ENCODE data around the gene RGS3.
A peak's percentile ranks its signal among the peaks of the same experiment; 100 is the strongest.
"Not testable (repeated sequence)": the region's sequence is repeated elsewhere in the genome, so short reads cannot be mapped to it uniquely, and the experiment has no call there.

Gene RGS3

DNA sequence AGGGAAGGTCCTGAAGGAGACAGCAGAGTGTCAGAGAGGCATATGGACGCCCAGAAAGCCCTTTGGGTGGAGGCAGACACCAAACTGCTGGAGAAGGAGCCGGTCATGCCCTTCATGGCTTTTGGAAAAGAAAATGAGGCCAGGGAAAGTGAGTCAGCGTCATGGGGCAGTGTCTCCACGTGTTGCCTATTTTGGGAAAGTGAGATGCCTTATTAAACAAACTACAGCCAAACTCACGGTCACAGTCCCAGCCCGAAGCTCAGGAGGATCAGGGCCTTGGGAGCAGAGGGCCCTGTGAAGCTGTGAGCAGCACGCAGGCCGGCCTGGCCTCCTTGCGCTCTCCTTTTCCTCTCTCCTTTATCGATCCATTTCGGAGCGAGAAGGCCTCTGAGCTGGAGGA, 25.0 kb downstream of the RGS3 start:
- peak; percentile 23 for DNase-seq (ENCODE audit: low read depth)

DNA sequence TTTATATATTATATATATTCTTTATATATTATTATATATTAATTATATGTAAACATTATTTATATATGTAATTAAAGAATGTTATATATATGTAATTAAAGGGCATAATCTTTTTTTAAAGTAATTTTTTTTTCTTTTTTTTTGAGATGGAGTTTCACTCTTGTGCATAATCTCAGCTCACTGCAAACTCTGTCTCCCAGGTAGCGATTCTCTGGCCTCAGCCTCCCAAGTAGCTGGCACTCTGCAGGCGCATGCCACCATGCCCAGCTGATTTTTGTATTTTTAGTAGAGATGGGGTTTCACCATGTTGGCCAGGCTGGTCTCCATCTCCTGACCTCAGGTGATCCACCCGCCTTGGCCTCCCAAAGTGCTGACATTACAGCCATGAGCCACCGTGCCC, 27.6 kb downstream of the RGS3 start:
- DNase-seq (ENCODE audit: low read depth) = not testable (repeated sequence)

DNA sequence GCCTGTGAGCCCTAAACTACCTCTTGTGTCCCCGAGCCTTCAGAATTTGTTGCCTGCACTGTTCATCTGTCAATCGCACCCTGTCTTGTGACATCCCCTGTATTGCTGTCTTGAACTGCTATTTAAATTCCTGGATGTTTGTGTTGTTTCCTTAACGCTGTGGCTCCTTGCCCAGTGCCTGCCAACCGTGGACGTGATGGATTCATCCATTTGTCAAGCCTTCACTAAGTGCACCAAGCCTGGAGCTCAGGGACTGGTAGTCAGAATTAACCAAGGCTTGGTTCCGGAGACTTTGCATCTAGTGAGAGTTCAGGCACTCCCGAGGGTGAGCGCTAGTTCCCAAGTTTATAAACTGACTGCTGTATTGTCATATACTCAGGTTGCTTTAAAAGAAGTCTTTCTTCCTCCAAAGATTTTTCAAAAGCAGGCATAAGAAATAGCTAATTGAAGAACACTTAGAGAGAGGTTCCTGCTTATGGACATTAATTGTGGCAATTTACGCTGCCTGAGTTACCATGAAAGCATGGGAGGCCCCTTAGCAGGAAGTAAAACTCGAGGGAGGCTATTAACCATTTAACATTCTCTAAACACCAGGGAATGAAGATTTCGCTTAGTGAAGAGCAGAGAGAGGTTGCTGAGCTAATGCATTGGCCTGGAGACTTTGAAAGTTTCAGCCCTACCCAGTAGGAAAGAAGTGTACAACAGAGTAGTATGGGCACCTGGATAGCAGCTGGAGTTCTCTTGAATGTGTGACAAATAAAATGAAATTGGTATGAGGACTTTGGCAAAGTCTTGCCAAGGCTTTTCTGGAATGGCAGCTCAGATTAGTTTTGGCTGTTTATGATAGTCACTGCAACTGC, 29.0 kb downstream of the RGS3 start:
- no peak for DNase-seq (ENCODE audit: low read depth)

DNA sequence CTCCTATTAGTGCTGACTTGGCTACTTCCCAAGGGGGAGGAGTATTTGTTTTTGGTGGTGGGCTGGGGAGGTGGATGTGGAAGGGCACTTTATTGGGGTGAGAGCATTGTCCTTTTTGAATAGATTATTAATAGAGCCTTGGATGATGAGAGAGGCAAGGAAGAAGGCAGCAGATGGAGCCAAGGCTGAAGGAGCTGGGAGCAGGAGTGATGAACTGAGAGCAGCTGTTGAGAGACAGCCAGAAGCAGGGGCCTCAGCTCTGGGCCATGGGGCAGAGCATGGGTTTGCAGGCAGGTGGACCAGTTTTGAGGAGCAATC, 29.6 kb downstream of the RGS3 start:
- no peak for DNase-seq (ENCODE audit: low read depth)

DNA sequence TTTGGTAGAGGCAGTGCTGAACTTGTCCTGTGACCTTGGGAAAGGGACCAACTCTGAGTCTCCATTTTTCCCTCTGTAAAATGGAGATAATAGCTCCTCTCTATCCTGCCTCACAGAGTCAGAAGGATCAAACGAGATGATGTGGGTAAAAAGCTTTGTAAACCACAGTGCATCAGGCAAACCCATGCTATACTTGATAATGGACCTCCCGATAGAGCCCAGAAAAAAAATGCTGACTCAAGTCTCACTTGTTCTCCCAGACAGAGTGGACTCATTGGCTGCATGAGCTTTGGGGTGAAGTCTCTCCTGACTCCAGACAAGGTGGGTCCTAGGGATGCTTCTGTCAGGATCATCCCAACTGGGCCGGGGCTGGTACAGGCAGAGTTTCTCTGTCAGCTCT, 32.0 kb downstream of the RGS3 start:
- DNase-seq (ENCODE audit: low read depth) = no peak

DNA sequence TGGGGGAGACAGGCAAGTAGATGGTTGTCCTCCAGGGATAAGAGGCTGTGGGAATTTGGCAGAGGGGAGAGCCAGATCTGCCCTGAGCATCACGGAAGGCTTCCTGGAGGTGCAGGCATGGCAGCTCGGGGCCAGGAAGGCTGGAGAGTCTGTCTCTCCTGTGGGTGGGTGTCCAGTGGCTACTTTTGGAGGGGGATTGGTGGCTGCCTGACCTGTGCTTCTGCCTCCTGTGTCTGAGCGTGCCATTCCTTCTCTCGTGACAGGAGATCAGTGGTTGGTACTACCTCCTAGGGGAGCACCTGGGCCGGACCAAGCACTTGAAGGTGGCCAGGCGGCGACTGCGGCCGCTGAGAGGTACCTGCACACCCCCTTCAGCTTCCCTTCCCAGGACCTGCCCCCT, 33.5 kb downstream of the RGS3 start:
- no peak for DNase-seq (ENCODE audit: low read depth)

DNA sequence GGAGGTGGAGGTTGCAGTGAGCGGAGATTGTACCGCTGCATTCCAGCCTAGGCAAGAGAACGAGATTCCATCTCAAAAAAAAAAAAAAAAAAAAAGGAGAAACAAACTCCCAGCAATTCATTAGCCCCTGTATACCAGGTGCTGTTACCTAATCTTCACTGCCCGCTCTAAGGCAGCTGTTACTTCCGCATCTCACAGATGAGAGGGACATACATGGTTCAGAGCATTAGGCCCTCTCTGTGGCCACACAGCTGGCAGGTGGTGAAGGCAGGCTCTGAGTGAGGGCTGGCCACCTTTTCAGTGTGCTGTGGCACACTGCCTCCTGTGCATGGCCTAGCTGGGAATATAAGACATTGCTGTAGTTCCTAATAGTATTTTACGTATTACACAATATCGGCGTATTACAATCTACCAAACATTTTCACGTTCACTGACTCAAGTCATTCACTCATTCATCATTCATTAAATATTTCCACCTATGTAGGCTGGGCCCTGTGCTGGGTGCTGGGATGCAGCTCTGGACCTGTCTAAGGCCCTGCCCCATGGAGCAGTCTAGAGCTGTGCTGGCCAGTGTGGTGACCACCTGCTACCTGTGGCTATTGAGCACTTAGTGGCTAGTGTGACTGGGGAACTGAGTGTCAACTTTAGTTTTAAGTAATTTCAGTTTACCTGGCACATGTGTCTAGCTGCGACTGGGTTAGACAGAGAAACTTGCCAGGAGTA, 35.8 kb downstream of the RGS3 start:
- no peak for DNase-seq (ENCODE audit: low read depth)

DNA sequence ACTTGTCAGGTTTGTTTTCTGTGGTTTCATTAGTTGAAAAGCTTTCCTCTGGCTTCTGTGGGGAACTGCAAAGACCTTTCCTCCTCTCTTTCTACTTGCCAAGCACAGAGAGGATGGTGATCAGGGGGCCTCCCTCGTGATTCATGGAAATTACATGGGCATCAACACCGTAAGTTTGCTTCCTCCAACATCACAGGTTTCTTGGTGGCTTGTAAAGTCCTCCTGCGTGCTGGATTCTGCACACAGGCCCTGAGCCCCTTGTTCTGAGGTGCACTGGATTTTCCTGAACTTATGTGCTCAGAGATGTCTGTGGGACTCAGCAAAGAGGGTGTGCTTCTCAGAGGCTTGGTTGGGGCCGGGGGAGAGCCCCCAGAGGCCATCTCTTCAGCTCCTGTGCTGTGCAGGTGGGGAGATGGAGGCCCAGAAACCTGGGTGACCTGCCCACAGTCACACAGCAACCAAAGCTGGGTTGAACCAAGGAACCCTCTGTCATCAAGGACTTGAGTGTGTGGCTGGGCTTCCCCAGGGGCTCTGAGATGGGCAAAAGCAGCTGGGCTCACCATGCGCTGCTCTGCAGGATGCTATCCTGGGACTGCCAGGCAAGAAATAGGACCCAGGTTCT, 36.5 kb downstream of the RGS3 start:
- no peak for DNase-seq (ENCODE audit: low read depth)

DNA sequence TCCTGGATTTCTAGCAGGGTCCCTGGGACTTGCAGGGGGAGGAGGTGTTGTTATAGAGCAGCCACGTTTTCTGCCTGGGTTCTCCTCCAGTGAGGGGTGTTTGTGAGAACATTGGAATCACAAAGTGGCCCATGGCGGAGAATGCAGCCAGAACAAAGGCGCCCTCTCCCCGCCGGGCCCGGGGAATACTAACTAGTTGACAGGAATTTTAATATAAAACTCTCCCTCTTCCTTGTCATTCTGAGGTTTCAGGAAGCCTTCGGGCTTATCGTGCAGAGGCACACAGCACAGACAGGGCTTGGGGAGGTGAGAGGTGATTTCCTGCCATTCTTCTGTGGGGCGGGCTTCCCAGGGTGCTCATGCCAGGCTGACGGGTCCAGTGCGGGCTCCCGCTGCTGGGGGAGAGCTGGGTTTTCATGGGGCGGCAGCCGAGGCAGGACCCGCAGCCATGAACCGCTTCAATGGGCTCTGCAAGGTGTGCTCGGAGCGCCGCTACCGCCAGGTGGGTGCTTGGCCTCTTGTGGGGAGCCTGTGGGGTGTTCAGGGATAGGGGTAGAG, 37.7 kb downstream of the RGS3 start:
- no peak for DNase-seq (ENCODE audit: low read depth)

DNA sequence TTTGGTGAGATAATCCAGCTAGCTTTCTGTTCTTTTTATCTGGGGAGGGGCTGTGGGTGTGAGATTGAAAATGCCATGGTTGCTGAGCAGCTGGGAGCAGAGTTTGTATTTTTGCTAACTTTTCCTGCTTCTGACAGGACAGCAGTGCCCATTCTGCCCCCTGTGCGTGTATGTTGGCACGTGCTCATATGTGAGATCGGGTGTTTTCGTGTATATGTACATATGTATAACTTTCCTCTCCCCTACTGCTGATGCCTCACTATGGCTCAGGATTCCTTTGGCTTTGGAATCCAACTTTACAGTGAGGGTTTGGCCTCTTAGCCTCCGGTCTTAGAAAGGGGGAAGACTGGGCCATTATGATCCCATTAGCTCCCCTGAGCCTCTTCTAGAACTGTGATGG, 38.3 kb downstream of the RGS3 start:
- DNase-seq (ENCODE audit: low read depth) = no peak

DNA sequence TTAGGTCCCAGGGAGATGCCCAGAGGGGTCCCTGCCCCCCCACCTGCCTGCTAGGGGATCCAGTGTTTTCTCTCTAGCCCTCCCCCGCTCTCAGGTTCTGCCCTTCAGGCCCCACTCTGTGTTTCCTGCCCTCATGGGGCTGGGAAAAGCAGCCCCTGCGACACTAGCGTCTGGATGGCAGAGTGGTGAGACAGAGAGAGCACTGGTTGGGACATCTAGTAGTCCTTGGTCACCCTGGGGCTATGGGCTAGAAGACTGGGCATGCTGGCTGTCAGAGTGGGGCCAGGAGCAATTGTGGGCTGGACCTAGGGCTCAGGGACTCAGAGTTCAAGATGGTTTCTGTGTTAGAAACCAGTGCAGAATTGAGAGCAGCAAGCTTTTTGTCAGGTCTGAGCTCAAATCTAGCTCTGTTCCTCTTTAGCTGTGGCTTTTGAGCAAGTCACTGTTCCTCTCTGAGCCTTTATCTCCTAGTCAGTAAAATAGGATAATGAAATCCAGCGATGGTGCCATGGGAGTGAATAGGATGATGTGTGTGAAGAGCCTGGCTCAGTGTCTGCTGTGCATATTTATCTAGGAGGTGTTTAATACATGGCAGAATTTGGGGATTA, 39.0 kb downstream of the RGS3 start:
- DNase-seq (ENCODE audit: low read depth) = no peak

DNA sequence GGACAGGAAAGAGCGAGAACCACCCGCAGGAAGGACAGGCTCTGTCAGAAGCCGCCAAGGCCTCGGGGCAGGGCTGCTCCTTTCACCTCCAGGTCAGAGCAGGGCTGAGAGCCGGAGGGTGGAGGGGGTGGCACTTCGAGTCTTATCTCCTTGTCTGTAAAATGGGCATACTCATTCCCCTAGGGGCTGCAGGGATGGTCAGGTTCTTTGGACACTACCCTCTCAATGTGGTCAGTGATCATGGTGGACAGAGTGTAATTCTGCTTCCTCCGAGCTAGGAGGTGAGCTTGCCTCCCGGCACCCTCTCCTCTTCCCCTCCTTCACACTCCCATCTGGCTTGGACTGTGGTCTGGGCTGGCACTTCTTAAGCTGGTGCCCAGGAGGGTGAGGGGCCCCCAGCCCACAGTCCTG, 39.6 kb downstream of the RGS3 start:
- no peak for DNase-seq (ENCODE audit: low read depth)

DNA sequence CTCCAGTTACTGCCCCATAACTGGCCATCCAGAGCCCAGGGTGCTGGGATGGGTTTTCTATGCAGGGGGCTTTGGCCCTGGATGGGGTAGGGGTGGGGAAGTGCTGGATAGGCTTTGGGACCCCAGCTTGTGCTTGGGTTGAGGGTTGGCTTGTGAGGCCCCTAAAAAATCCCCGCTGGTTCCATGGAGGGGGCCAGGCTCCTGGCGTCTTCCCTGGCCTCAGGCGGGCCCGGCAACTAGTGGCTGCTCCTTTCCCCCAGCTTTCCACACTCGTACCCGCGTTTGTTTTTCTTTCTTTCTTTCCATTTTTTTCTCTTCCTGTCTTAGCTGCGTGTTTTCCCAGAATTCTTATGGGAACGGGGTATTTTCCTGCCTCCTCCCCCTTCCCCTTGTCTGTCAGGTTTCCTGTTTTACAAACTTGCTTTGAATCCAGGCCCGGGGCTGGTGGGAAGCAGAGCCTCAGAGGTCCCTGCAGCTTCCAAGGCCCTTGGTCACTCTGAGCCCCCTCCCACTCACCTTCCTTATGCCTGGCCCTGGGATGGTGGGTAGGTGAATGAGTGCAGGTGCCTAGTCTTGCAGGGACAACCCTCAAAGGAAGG, 40.2 kb downstream of the RGS3 start:
- no peak for DNase-seq (ENCODE audit: low read depth)

DNA sequence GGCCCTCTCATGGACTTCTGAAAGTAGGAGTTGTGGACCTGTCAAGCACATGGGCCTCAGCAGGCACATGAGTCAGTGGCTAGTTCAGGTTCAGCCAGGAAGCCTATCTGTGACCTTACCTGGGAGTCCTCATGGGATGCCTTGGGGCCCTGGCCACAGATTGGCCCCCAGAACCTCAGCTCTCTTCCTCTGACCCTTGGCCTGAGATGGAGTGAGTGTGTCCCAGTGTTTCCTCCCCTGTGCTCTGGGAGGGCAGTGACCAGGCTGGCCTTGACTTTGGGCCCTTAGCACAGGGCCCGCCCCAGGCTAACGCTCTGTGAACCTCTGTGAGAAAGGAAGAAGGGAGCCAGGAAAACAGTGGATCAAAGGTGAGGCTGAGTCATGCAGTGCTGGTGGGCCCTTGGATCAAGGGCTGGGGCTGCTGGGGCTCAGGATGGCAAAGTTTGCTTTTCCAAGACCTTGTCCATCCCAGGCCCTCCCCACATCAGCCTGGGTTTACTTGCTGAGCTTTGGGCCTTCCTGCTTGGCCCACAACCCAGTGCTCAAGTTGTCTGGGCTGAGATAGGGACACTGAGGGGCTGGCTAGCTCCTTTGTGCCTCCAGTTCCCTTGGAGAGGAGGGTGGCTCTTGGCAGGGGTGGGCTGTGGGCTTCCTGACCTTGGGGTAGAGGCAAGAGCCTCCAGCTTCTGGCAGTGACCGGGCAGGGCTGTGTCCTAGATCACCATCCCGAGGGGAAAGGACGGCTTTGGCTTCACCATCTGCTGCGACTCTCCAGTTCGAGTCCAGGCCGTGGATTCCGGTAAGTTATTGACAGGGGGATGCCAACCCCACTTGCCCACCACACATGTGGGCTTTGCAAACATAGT, 41.4 kb downstream of the RGS3 start:
- DNase-seq (ENCODE audit: low read depth) = no peak

DNA sequence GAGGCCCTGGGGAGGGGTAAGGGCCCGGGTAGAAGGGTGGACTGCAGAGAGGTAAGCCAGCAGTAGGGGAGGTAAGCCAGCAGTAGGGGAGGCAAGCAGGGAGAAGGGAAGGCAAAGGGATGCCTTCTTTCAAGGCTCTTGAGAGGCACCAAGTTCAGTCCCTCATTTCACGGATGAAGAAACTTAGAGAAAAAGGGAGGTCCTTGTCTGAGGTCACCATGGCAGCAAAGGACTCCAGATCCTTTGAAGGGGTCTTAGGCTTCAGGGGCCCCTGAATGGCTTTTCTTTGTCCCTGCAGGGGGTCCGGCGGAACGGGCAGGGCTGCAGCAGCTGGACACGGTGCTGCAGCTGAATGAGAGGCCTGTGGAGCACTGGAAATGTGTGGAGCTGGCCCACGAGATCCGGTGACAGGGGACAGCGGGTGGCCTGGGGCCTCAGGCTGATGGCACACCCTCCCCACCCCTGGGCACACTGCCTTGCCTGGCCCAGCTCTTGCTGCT, 42.6 kb downstream of the RGS3 start:
- DNase-seq (ENCODE audit: low read depth) = no peak

DNA sequence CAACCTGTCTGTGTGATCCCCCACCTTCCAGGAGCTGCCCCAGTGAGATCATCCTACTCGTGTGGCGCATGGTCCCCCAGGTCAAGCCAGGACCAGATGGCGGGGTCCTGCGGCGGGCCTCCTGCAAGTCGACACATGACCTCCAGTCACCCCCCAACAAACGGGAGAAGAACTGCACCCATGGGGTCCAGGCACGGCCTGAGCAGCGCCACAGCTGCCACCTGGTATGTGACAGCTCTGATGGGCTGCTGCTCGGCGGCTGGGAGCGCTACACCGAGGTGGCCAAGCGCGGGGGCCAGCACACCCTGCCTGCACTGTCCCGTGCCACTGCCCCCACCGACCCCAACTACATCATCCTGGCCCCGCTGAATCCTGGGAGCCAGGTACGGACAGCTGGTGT, 43.7 kb downstream of the RGS3 start:
- no peak for DNase-seq (ENCODE audit: low read depth)

DNA sequence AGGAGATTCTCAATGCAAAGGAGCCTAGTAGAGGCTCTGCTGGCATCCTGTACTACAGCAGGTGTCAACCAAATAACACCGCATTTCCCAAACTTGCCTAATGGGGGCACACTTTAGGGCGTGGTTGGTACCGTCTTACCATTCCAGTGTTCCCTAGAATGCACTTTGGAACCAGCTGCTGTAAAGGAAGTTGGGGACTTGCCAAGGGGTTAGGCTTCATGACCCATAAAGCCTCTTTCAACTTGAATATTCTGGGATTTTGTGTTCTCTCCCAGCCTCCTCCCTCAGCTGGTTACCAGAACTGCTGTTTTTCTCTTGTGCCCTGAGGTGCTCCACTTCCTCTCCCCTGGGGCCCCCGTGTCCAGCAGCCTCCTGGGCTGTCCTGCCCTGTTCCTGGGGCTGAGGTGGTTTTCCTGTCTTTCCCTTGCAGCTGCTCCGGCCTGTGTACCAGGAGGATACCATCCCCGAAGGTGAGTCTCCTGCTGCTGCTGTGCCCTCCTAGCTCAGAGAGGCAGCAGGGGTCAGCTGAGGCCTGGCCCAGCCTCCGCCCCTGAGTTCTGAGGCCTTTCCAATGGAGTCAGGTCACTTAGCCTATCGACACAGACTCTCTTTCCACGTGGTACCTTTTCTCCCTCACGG, 44.7 kb downstream of the RGS3 start:
- peak; percentile 24 for DNase-seq (ENCODE audit: low read depth)

DNA sequence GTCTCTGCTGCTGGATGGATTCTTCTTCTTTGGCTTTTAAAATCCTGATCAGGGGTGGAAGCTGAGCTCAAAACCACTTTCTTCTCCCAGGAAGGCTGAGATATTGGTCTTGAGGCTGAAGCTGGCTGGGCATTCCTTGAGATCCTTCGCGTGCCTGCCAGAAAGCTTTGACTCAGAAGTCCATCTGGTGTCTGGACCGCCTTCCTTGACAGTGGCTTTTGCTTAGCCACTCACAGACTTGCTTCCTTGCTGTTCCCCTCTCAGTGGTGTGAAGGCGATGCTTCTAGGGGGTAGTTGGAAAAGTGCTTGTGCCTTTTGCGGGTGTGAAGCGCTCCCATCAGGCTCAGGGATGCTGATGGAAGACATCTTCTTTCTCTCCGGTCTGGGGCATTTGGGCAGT, 45.9 kb downstream of the RGS3 start:
- peak; percentile 45 for DNase-seq (ENCODE audit: low read depth)

DNA sequence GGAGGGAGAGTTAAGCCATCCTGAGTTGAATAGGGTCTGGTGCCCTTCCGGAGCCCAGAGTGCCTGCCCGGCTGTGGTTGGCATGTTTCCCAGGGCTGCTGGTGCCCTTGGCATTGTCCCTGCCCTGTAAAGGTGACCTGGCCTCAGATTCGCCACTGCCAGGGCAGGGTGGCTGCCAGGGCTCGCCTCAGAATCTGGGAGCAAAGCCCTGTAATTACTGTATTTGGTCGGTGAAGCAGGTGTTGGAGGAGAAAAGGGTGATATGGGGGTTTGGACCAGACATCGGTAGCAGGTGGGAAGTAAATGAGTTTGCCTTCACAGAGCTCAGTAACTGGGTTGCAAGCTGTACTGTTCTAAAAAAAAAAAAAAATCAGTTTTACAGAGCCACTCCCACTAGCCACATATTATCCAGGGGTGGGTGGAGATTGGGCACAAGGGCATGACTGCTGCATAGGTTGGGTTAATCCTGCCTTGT, 47.6 kb downstream of the RGS3 start:
- DNase-seq (ENCODE audit: low read depth) = no peak

All from fibroblast of gingiva (primary cell).